Gastroesophageal sphincter (tissue), 4 donors: ENCODE data around the gene PINK1. TPM values are rescaled to one million over a fixed set of nuclear protein-coding genes. Genes with fewer than 3 reads are reported as not detected.
A peak's percentile ranks its signal among the peaks of the same experiment; 100 is the strongest.

Source experiments
- ATAC-seq: fragments of 150-250 bp; one replicate; pipeline ENCODE4 v1.9.1; 2016; ENCODE audit warnings: mild to moderate bottlenecking, moderate library complexity
- H3K27ac ChIP-seq, 4 donors: fragments of 200-600 bp; sonication (generic) in 3 of 4; 1 replicate in 3 of 4; 2 replicates in 1 of 4; pipeline ENCODE4 v1.5.1; 2016 to 2019
- H3K27me3 ChIP-seq: fragments of 200-600 bp; sonication (generic); one replicate; pipeline ENCODE4 v1.5.1; 2019
- H3K36me3 ChIP-seq, 2 donors: fragments of 200-600 bp; sonication (generic); one replicate each; pipeline ENCODE4 v1.5.1; 2019; ENCODE audit warnings: control low read depth in 1 of 2
- H3K4me1 ChIP-seq, 3 donors: fragments of 200-600 bp; sonication (generic); 1 replicate in 2 of 3; 2 replicates in 1 of 3; pipeline ENCODE4 v1.5.1; 2016 to 2019; ENCODE audit warnings: control low read depth in 2 of 3
- H3K4me3 ChIP-seq, 2 donors: fragments of 200-600 bp; sonication (generic); one replicate each; pipeline ENCODE4 v1.5.1; 2019; ENCODE audit warnings: mild to moderate bottlenecking in 1 of 2, moderate library complexity in 1 of 2
- H3K9me3 ChIP-seq, 3 donors: fragments of 200-600 bp; sonication (generic); one replicate each; pipeline ENCODE4 v1.5.1; 2017 to 2019; ENCODE audit warnings: control low read depth in 2 of 3
- CTCF ChIP-seq, 4 experiments: fragments of 200-600 bp in 2 of 4; fragments of 450-650 bp in 2 of 4; sonication (generic) in 1 of 4; IDR thresholded peaks; one replicate each; pipeline ENCODE4 v1.5.1; 2017 to 2019; ENCODE audit warnings: antibody characterized with exemption in 4 of 4, mild to moderate bottlenecking in 2 of 4, moderate library complexity in 2 of 4
- EP300 ChIP-seq: sonication (generic); formaldehyde crosslinking; IDR thresholded peaks from one replicate; pipeline ENCODE4 v1.6.1; 2017; ENCODE audit warnings: antibody characterized with exemption, mild to moderate bottlenecking
- POLR2A ChIP-seq, 2 donors: fragments of 450-650 bp; IDR thresholded peaks; one replicate each; pipeline ENCODE4 v1.6.1; 2017; ENCODE audit warnings: antibody characterized with exemption in 2 of 2, mild to moderate bottlenecking in 2 of 2, moderate library complexity in 1 of 2
- POLR2AphosphoS5 ChIP-seq: sonication (generic); formaldehyde crosslinking; IDR thresholded peaks from one replicate; pipeline ENCODE4 v1.6.1; 2017; ENCODE audit warnings: antibody characterized with exemption
- WGBS, 2 donors: methylation state at CpG; one replicate each; pipeline ENCODE4 v1.1.5; 2018; ENCODE audit warnings: low coverage in 1 of 2; 5-methylcytosine and 5-hydroxymethylcytosine counted together
- total RNA-seq, 4 donors: library from RNA; depleted of rRNA; stranded (reverse); fragments of >200 nt; gene quantifications; one replicate each; pipeline ENCODE4 v1.1.0, GENCODE V29; 2016

Gene PINK1
- total RNA-seq, 4 donors from 2014 or later = 148 to 269 (median 203) TPM

GRCh38 chr1:20658166-20658915 is 25.1 kb downstream of the PINK1 start:
- no peak for ATAC-seq
- 61 to 62% methylated on average over 6 to 9 of the region's 16 CpGs for WGBS, 2 donors
- no peaks in the 10 kb centered on the region for H3K9me3 ChIP-seq
- H3K27ac ChIP-seq = peak overlapping the region in 1 of 4 donors; percentile 46
- peaks cover 0 to 56% of the 10 kb centered on the region in 2 donors for H3K36me3 ChIP-seq
- H3K4me3 ChIP-seq = no peak overlapping the region
- H3K4me1 ChIP-seq = peaks cover 0 to 46% (median 6%) of the 10 kb centered on the region in 3 donors
- TF ChIP-seq CTCF (IDR thresholded peaks at IDR 0.05) (no peak), EP300 (no peak), POLR2AphosphoS5 (no peak), POLR2A (IDR thresholded peaks at IDR 0.05) (no peak)
- H3K27me3 ChIP-seq = no peaks in the 10 kb centered on the region

DNA sequence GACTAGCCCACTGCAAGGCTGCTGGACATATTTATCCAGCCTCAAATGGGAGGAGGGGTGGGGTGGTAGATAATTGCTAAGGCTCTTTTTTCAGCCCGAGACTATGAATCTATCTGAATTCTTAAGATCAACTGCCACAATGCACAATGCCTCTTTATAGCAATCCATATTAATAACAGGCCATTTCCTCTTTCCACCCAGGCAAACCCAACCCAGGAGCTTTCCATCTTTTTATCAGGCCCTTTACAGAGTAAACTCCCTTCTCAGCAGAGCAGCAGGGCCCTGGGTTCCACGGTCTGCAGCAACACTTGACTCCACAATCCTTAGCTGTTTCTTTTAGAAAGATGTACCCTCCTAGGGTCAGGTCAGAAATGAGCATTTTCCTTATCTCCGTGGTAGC is 27.1 kb downstream of the PINK1 start:
- no peaks in the 10 kb centered on the region for H3K9me3 ChIP-seq
- peak overlapping the region in 2 of 4 donors; percentile 83 to 86 for H3K27ac ChIP-seq
- TF ChIP-seq POLR2A (IDR thresholded peaks at IDR 0.05) (no peak), POLR2AphosphoS5 (no peak), CTCF (IDR thresholded peaks at IDR 0.05) (no peak), EP300 (no peak)
- H3K27me3 ChIP-seq = no peaks in the 10 kb centered on the region
- H3K36me3 ChIP-seq = peaks cover 0 to 36% of the 10 kb centered on the region in 2 donors
- WGBS, 2 donors = 23 to 50% methylated on average over 2 to 3 of the region's 3 CpGs
- ATAC-seq = no peak
- peak overlapping the region; percentile 88 to 93 for H3K4me3 ChIP-seq
- H3K4me1 ChIP-seq = peaks cover 0 to 46% (median 6%) of the 10 kb centered on the region in 3 donors

GRCh38 chr1:20660847-20661206 is 27.6 kb downstream of the PINK1 start:
- peak overlapping the region in 3 of 4 donors; percentile 83 to 86 (median 85) for H3K27ac ChIP-seq
- no peaks in the 10 kb centered on the region for H3K27me3 ChIP-seq
- ATAC-seq = no peak
- H3K36me3 ChIP-seq = peaks cover 0 to 31% of the 10 kb centered on the region in 2 donors
- no peaks in the 10 kb centered on the region for H3K9me3 ChIP-seq
- H3K4me1 ChIP-seq = peaks cover 0 to 46% (median 6%) of the 10 kb centered on the region in 3 donors
- TF ChIP-seq CTCF (IDR thresholded peaks at IDR 0.05) = no peak
- no peak for TF ChIP-seq POLR2AphosphoS5
- no peak for TF ChIP-seq EP300
- TF ChIP-seq POLR2A (IDR thresholded peaks at IDR 0.05) = no peak
- H3K4me3 ChIP-seq = peak overlapping the region; percentile 88 to 93
- WGBS, 2 donors = 0% methylated on average over 3 to 4 of the region's 20 CpGs

DNA sequence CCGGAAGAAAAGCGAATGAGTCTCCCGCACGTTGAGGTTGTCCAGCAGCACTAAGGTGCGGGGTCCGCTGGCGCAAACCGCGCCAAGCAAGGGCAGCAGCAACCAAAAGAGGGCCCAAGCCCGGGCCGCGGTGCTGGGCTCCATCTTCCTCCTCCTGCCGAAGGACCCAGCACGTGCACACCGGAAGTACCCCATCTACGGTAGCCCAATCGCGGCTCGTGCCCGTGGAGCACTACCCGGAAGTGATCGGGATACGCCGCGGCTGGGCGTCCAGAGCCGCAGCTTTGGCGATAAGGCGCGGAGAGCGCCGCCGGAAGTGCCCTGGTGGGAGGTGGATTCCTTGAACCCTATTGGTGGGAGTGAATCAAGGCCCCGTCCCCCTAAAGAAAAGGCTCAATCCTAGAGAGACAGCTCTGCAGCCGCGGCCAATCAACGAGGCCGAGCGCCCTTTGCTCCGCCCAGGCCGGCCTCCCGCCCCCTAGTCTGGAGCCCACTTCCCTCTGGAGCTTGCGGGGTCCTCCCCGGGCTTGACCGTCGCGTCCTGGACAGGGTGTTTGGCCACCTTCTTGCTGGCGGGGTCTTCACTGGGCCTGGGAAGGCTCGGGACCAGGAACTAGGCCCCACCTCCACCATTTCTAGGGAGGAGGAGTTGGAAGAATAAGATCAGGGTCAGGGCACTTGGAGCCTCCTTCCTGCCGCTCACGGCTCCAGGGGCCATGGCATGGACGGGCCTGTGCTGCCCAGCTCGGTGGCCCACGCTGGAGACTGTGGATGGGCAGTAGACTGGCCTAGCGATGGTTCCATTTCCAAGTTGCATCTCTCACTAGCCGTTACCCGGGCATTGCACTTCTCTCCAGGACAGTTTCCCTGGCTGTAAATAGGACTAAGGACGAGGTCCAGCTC is 28.2 kb downstream of the PINK1 start, which contains the start of gene DDOST:
TSS of gene DDOST (minus strand) at position 163 of the 903 bp plus-strand sequence. CDS start at position 144, 19 bp downstream.
- 0% methylated on average over 10 of the region's 58 CpGs; no CpG with 5 or more reads in 1 of the 2 donors for WGBS, 2 donors
- H3K4me1 ChIP-seq = peaks cover 0 to 46% (median 6%) of the 10 kb centered on the region in 3 donors
- H3K9me3 ChIP-seq = no peaks in the 10 kb centered on the region
- H3K27ac ChIP-seq = peak within 1 kb of the TSS; percentile 45 to 86 (median 84)
- no peaks in the 10 kb centered on the region for H3K27me3 ChIP-seq
- peak within 1 kb of the TSS; percentile 88 to 93 for H3K4me3 ChIP-seq
- H3K36me3 ChIP-seq = peaks cover 0 to 25% of the 10 kb centered on the region in 2 donors
- TF ChIP-seq POLR2A (IDR thresholded peaks at IDR 0.05) (peak; percentile 11 to 41), CTCF (IDR thresholded peaks at IDR 0.05) (peak in 3 of 4 experiments; percentile 33 to 56 (median 55)), EP300 (no peak), POLR2AphosphoS5 (peak; percentile 65)
- ATAC-seq = peak; percentile 99
